Epithelial cell of proximal tubule (primary cell): Measurements from ENCODE around the gene USP11. TPM values are rescaled to one million over a fixed set of nuclear protein-coding genes. Genes with fewer than 3 reads are reported as not detected.

ENCODE experiments used
- DNase-seq: peaks from one replicate; pipeline ENCODE4 v3.0.0-alpha.2; 2011; ENCODE audit warnings: low read depth
- H3K4me3 ChIP-seq: 2 replicates; pipeline ENCODE4 v1.5.1; 2011; ENCODE audit warnings: low read depth, mild to moderate bottlenecking, low read length
- total RNA-seq: library from RNA; depleted of rRNA; stranded (reverse); fragments of >200 nt; gene quantifications from 2 replicates; pipeline ENCODE4 v1.2.3, GENCODE V29; 2015
- TF ChIP-seq, protein P1 (sequence below): conservative IDR thresholded peaks from 2 replicates; pipeline ENCODE4 v1.5.1; 2012; ENCODE audit warnings: low read depth, mild to moderate bottlenecking, low read length

USP11 gene
- total RNA-seq, 1 donor from 2014 or later = 24.7 TPM

DNA sequence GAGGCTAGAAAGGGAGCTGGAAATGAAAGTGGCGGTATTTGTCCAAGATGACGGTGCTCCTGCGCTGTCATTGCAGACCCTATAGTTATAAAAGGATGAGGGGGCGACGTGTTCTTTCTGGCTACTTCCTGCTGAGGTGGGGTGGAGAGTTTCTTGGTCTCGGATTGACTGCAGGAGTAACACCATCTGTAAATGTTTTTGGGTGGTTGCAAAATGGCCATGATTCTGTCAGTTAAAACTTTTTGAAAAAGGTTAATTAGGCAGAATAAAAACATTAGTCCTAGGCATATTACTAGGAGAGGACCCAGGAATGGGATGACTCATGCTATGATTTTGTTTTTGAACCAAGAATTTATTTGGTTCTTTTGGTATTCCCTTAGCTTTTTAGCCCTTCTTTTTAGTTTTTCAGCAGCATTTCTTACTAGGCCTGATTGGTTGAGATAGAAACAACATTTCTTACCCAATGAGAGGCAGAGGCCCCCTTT, 53.1 kb downstream of the USP11 start:
- TF ChIP-seq, protein P1, sequence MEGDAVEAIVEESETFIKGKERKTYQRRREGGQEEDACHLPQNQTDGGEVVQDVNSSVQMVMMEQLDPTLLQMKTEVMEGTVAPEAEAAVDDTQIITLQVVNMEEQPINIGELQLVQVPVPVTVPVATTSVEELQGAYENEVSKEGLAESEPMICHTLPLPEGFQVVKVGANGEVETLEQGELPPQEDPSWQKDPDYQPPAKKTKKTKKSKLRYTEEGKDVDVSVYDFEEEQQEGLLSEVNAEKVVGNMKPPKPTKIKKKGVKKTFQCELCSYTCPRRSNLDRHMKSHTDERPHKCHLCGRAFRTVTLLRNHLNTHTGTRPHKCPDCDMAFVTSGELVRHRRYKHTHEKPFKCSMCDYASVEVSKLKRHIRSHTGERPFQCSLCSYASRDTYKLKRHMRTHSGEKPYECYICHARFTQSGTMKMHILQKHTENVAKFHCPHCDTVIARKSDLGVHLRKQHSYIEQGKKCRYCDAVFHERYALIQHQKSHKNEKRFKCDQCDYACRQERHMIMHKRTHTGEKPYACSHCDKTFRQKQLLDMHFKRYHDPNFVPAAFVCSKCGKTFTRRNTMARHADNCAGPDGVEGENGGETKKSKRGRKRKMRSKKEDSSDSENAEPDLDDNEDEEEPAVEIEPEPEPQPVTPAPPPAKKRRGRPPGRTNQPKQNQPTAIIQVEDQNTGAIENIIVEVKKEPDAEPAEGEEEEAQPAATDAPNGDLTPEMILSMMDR = no peak
- no peak for DNase-seq
- H3K4me3 ChIP-seq = no peak overlapping the region

DNA sequence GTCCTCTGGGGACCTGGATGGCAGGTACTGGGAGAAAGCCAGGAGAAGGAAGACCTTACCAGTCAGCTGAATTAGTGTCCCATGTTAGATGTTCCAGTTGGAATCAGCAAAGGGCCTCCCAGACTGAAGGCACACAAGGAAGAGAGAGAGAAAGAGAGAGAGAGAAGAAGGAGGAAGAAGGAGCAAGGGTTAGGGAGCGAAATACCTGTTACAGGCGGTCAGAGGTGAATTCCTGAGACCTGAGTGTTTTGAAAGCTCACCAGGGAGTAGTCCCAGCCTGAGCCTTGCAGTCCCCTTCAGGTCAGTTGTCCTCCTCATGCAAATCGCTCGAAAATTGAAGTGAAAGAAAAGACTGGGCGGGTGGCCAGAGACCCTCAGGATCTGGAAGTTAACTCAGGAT, 60.3 kb downstream of the USP11 start:
- no peak for DNase-seq
- TF ChIP-seq, protein P1 = no peak
- H3K4me3 ChIP-seq = no peak overlapping the region

DNA sequence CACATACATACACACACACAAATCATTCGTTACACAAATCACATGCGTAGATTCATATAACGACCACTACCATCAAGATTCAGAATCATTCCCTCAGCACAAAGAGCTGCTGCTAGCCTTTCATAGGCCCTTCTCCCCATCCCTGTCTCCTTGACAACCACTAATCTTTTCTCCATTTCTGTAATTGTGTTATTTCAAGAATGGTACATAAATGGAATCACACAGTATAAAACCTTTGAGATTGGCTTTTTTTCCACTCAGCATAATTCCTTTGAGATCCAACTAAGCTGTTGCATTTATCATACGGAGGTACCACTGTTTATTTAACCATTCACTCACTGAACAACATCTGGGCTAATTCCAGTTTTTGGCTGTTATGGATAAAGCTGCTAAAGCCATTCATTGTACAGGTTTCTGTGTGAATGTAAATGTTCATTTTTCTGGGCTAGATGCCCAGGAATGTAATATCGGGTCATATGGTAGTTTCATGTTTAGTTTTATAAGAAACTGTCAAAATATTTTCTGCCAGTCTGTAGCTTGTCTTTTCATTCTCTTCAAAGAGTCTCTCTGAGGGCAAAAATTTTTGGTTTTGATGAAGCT, 64.1 kb downstream of the USP11 start:
- no peak overlapping the region for H3K4me3 ChIP-seq
- TF ChIP-seq, protein P1 = no peak
- DNase-seq = no peak

DNA sequence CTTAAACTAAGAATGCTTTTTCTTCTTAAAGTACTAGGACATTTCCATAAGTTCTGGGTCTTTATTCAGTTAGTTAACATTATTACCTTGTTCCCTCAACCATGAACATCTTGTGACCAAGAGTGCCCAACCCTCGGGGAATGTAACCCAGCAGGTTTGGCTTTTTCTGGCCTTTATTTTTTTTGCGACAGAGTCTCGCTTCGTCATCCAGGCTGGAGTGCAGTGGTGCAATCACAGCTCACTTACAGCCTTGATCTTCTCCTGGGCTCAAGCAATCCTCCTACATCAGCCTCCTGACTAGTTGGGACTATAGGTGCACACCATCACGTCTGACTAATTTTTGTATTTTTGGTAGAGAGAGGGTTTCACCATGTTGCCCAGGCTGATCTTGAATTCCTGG, 65.1 kb downstream of the USP11 start:
- H3K4me3 ChIP-seq = no peak overlapping the region
- DNase-seq = peak; percentile 19
- TF ChIP-seq, protein P1 = no peak

Other genes with a start within 250 kb of the USP11 start
- gene RGN, start 154.6 kb upstream of the USP11 start, total RNA-seq = 0.80 and 2.9 TPM in 2 replicates
- gene NDUFB11, start 88.3 kb upstream of the USP11 start, total RNA-seq = 83.4 and 90.5 TPM in 2 replicates
- 41.2 and 57.0 TPM in 2 replicates for gene RBM10, start 87.8 kb upstream of the USP11 start, total RNA-seq
- gene UBA1, start 39.2 kb upstream of the USP11 start, total RNA-seq = 161 and 183 TPM in 2 replicates
- 83.4 and 95.4 TPM in 2 replicates for gene CDK16, start 14.3 kb upstream of the USP11 start, total RNA-seq
- gene ZNF157, start 137.6 kb downstream of the USP11 start, total RNA-seq = 0.07 TPM in 1 of 2 replicates, not detected in the other